Raji (cell line): ENCODE results near the gene CYP19A1.

Experiments used
- POLR2A ChIP-seq: IDR thresholded peaks from 2 replicates; pipeline ENCODE4 v1.6.1; 2011; ENCODE audit warnings: low read depth, low read length, control low read depth; ENCODE audit not compliant: insufficient read depth

The CYP19A1 gene

DNA sequence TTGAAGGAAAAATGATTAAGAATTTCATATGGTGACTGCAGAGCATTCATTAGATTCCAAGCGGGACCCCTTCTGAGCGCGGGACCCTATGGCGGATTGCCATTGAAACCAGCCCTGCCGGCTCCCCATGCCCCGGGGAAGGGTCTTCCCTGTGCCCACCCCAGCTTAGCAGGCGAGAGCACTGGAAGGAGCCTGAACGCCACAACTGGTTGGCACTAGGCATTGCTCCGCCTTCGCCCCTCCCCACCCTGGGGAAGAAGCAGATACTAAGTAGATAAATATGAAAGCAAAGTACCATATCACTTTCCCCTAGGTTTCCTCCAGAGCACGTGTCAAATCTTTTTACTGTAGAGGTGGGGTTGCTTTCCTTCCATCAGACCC is 70.7 kb downstream of the CYP19A1 start:
- no peak for TF ChIP-seq POLR2A

GRCh38 chr15:51267051-51267702 is 71.2 kb downstream of the CYP19A1 start:
- TF ChIP-seq POLR2A, result no peak

- no peak for TF ChIP-seq POLR2A
Observed at GRCh38 chr15:51266656-51267050, 71.7 kb downstream of the CYP19A1 start.

DNA sequence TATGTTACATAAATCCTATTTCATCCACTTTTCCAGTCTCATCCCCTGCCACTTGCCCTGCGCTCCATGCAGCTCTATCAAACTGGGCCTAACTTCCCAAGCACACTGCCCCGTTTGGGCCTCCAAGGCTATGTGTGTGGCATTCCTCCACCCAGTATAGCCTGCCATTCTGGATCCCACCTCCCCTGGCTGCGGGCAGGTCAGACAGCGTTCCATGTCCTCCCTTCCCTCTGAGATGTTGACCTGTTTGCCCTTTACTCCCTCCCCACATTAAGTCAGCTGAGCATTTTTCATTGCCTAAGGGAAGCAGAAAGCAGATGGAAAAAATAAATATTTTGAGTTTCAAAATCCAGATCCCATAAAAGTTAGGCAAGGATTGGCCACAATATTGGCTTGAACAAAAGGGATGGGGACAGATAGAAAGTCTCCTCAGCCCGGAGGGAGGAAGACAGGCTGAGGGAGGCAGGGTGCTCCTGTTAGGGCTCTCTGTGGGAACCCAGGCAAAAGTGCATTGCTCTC is 73.3 kb downstream of the CYP19A1 start:
- TF ChIP-seq POLR2A, result no peak

GRCh38 chr15:51263726-51264125 is 74.7 kb downstream of the CYP19A1 start:
- no peak for TF ChIP-seq POLR2A

- TF ChIP-seq POLR2A, result no peak
Observed at GRCh38 chr15:51263116-51263515, 75.3 kb downstream of the CYP19A1 start.

DNA sequence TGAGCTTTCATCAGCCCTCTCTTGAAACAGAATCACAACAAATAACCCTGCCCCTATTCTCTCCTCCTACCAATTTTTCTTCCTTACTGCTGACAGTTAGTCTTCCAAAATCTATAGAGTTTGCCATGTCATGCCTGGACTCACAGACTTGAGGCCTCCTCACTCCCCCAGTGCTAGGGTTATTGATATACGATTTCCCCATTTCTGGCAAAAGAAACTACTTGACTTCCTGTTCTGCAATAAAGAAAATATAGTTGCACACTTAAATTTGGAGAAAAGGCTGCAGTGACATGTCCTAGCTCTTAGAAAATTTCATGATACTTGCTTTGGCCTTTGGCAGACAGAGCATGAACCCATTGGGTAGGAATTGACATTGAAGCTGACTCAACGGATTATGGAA is 75.9 kb downstream of the CYP19A1 start:
- TF ChIP-seq POLR2A, result no peak

GRCh38 chr15:51260202-51260601 is 78.2 kb downstream of the CYP19A1 start:
- TF ChIP-seq POLR2A, result no peak

DNA sequence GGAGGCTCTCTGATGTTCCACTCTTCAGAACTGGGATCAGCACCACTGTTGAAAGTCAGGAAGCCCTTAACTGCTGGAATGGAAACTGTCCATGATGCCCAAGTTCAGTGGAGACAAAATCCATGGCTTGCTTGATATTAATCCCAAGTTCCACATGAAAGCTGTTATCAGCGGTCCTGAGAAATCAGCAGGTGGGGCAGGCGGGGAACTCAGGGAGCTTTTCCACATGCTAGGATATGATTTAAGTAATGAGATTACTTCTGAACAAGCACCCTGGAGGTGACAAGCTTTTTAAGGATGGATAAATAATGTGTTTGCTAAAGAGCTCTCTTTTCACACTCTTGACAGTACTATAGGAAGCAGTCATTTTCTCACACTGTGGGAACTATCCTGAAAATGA is 82.9 kb downstream of the CYP19A1 start:
- no peak for TF ChIP-seq POLR2A

- TF ChIP-seq POLR2A, result no peak
Observed at GRCh38 chr15:51253366-51253765, 85.0 kb downstream of the CYP19A1 start.

DNA sequence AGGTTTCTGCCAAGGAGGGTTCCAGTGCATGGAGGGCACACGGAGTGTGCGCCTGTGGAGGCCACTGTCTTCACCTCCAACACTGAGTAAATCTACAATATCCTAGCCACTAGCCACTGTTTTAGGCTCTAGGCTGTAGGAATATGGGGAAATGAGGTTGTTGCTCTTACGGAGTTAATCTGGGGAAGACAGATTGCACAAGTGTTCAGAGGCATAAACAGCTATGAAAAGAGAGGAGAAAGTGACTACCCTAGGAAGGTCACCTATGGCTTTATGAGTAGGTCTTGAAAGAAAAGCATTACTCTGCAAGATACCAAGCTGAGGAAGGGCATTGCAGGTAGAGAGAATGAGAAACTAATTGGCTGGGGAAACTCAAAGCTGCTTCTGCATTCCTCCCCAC is 85.7 kb downstream of the CYP19A1 start:
- no peak for TF ChIP-seq POLR2A

DNA sequence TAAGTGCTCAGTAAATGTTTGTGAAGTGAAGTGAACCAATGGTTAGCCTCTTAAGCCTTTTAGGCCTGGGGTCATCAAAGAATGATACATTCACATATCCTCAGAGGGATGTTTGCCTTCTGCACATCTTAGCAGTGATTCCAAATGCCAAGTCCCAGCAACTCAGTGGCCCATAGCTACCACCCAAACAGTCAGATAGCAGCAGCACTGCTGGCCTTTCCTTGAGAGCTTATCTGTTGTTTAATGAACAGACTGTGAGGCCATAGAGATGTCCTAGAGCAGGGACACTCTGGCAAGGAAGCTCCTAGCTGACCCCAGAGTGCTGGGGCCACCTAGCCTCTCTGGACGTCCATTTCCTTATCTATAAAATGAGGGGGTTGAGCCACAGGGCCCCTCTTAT is 86.8 kb downstream of the CYP19A1 start:
- TF ChIP-seq POLR2A, result no peak

GRCh38 chr15:51250217-51251011 is 88.0 kb downstream of the CYP19A1 start:
- TF ChIP-seq POLR2A, result no peak

DNA sequence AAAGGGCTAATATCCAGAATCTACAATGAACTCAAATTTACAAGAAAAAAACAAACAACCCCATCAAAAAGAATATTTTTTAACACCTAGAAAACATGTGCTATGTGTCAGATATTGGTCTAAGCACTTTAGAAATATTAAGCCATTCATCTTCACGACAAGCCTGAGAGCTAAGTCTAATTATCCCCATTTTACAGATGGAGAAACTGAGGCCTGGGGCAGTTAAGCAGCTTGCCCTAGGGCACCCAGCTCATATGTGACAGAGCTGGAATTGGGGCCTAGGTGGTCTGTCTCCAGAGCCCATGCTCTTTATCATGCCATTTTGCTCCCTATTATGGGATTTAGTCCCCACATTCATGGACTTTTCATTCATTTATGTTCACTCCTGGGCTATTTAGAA is 92.8 kb downstream of the CYP19A1 start:
- no peak for TF ChIP-seq POLR2A

- TF ChIP-seq POLR2A, result no peak
Observed at GRCh38 chr15:51244423-51244869, 94.0 kb downstream of the CYP19A1 start.

DNA sequence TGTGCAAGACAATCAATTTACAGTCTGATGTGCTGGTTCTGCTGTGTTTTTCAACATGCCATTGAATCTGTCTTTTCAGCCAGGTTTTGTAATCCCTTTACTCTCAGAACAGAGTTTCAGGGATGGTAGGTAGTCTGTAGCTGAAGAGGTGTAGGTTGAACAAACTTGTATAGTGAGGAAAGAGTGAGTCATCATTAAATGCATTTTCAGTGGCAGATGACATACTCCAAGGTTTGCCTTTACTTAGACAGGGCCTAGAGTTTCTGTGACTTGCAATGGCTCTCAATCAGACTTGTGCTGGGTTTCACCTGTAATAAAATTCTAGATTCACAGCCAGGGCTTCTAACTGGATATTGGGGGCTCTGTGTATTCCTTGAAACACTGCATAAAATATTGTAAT is 94.6 kb downstream of the CYP19A1 start:
- no peak for TF ChIP-seq POLR2A
